ENCODE measurements around the gene WDR33. TPM values are rescaled to one million over a fixed set of nuclear protein-coding genes. Genes with fewer than 3 reads are reported as not detected.

WDR33 gene
- total and polyA plus RNA-seq, 9 of the 15 experiments (the other 6 are each of a cell fraction or from before 2014, with no cell fraction given), result 24.2 to 57.4 (median 38.4) TPM

DNA sequence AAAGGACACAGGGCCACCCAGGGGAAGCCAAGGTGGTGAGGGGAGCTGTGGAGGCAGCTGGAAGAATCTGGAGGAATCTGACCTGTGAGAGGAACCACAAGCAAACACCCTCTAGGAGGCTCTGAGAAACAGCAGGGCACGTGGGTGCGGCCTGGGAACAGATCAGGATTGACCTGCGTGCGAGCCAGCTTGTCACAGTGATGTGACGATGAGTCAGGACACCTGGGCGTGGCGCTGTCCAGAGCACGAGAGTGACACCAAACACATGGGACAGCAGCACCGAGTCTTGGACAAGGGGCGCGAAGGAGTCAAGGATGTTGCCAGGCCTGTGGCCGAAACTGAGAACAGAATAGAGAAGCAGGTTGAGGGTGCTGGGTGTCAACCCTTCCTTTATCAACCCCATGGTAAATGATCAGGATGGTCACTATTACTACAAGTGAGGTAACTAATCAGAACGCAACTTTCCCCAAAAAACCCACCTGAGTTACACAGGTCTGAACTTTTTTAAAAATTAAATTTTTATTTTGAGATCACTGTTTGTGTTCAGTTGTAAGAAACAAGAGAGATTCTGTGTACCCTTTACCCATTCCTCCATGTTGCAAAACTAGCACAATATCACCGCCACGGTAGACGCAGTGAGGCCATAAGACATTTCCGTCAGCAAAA lies 110.3 kb downstream of the WDR33 start (continued):
- TF ChIP-seq, protein P1, sequence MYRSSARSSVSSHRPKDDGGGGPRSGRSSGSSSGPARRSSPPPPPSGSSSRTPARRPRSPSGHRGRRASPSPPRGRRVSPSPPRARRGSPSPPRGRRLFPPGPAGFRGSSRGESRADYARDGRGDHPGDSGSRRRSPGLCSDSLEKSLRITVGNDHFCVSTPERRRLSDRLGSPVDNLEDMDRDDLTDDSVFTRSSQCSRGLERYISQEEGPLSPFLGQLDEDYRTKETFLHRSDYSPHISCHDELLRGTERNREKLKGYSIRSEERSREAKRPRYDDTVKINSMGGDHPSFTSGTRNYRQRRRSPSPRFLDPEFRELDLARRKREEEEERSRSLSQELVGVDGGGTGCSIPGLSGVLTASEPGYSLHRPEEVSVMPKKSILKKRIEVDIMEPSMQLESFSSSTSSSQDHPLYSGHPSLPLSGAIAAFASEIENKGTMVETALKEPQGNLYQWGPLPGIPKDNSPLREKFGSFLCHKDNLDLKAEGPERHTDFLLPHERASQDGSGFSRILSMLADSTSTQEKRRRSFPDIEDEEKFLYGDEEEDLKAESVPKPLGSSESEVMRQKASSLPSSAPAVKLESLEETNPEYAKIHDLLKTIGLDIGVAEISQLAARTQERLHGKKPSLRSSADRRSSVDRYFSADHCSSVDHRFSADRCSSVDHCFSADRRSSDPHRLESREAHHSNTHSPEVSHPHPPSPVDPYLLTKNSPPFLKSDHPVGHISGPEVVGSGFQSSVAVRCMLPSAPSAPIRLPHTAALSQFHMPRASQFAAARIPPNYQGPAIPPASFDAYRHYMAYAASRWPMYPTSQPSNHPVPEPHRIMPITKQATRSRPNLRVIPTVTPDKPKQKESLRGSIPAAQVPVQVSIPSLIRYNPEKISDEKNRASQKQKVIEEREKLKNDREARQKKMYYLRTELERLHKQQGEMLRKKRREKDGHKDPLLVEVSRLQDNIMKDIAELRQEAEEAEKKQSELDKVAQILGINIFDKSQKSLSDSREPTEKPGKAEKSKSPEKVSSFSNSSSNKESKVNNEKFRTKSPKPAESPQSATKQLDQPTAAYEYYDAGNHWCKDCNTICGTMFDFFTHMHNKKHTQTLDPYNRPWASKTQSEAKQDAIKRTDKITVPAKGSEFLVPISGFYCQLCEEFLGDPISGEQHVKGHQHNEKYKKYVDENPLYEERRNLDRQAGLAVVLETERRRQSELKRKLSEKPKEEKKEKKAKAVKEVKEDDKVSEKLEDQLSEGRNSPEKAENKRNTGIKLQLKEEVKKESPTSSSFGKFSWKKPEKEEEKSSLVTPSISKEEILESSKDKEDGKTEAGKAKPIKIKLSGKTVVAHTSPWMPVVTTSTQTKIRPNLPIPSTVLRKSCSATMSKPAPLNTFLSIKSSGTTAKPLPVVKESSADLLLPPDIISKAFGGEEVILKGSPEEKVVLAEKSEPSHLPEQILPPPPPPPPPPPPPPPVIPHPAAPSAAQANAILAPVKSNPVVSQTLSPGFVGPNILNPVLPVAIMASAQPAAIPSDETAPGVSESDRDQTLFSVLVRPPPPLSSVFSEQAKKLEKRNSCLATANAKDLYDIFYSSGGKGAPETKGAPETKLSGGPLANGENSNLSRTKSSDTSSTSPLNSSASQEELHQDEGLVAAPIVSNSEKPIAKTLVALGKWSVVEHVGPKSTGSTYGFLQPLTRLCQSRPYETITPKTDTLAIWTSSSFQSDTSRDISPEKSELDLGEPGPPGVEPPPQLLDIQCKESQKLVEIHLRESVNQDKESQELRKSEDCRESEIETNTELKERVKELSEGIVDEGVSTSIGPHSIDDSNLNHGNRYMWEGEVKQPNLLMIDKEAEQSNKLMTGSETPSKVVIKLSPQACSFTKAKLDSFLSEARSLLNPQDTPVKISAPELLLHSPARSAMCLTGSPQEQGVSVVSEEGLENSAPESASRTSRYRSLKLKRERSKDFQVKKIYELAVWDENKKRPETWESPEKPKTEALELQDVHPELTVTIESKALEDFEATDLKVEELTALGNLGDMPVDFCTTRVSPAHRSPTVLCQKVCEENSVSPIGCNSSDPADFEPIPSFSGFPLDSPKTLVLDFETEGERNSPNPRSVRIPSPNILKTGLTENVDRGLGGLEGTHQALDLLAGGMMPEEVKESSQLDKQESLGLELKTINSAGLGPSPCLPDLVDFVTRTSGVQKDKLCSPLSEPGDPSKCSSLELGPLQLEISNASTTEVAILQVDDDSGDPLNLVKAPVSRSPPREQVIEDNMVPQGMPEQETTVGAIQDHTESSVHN (IDR thresholded peaks at IDR 0.05; ENCODE audit: borderline replicate concordance in 1 of 2, low read depth in 1 of 2), result peak in 1 of 2 experiments; percentile 91; a peak in 2 of 4 replicates
- TF ChIP-seq ZNF212 (CRISPR knock-in tag; IDR thresholded peaks at IDR 0.05), result no peak
- TF ChIP-seq SIN3A (IDR thresholded peaks at IDR 0.05; ENCODE audit: borderline replicate concordance in 2 of 2, control insufficient read depth in 1 of 2, low read depth in 2 of 2, low read length in 2 of 2), result peak in 1 of 2 experiments; percentile 79; a peak in 1 of 4 replicates
- no peak; the same call in 1 of the 2 replicates for TF ChIP-seq FOXK1 (CRISPR knock-in tag; IDR thresholded peaks at IDR 0.05; ENCODE audit: borderline replicate concordance)
- TF ChIP-seq, protein P2, sequence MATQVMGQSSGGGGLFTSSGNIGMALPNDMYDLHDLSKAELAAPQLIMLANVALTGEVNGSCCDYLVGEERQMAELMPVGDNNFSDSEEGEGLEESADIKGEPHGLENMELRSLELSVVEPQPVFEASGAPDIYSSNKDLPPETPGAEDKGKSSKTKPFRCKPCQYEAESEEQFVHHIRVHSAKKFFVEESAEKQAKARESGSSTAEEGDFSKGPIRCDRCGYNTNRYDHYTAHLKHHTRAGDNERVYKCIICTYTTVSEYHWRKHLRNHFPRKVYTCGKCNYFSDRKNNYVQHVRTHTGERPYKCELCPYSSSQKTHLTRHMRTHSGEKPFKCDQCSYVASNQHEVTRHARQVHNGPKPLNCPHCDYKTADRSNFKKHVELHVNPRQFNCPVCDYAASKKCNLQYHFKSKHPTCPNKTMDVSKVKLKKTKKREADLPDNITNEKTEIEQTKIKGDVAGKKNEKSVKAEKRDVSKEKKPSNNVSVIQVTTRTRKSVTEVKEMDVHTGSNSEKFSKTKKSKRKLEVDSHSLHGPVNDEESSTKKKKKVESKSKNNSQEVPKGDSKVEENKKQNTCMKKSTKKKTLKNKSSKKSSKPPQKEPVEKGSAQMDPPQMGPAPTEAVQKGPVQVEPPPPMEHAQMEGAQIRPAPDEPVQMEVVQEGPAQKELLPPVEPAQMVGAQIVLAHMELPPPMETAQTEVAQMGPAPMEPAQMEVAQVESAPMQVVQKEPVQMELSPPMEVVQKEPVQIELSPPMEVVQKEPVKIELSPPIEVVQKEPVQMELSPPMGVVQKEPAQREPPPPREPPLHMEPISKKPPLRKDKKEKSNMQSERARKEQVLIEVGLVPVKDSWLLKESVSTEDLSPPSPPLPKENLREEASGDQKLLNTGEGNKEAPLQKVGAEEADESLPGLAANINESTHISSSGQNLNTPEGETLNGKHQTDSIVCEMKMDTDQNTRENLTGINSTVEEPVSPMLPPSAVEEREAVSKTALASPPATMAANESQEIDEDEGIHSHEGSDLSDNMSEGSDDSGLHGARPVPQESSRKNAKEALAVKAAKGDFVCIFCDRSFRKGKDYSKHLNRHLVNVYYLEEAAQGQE (IDR thresholded peaks at IDR 0.05; ENCODE audit: borderline replicate concordance), result peak; percentile 81
- TF ChIP-seq, protein P2 (CRISPR knock-in tag; IDR thresholded peaks at IDR 0.05; ENCODE audit: low read depth), result no peak
- 0 out of 2 replicates have a peak, but pooled peaks have one; percentile 15 for TF ChIP-seq SMARCA4 (IDR thresholded peaks at IDR 0.05)
- TF ChIP-seq BCL6 (CRISPR knock-in tag; IDR thresholded peaks at IDR 0.05), result no peak
- TF ChIP-seq POLR2AphosphoS5 (IDR thresholded peaks at IDR 0.05; ENCODE audit: control insufficient read depth, insufficient read depth, low read depth, low read length), result 0 out of 2 replicates have a peak, but pooled peaks have one; percentile 45
- TF ChIP-seq CBFA2T2 (conservative IDR thresholded peaks at IDR 0.05), result peak; percentile 19; the same call in 1 of the 2 replicates
